Stimulated activated CD8-positive, alpha-beta memory T cell treated with anti-CD3 and anti-CD28 coated beads, Interleukin-7, amount 100 ng/mL, for 48 hours (primary cell): ENCODE results near the gene LRTM2.
"Not testable (repeated sequence)": the region's sequence is repeated elsewhere in the genome, so short reads cannot be mapped to it uniquely, and the experiment has no call there.

ENCODE experiments used
- DNase-seq, 2 donors: peaks; one replicate each; pipeline ENCODE4 v3.0.0-alpha.2; 2020; ENCODE audit warnings: low read depth in 1 of 2; ENCODE audit errors: extremely low read depth in 1 of 2

LRTM2 gene

DNA sequence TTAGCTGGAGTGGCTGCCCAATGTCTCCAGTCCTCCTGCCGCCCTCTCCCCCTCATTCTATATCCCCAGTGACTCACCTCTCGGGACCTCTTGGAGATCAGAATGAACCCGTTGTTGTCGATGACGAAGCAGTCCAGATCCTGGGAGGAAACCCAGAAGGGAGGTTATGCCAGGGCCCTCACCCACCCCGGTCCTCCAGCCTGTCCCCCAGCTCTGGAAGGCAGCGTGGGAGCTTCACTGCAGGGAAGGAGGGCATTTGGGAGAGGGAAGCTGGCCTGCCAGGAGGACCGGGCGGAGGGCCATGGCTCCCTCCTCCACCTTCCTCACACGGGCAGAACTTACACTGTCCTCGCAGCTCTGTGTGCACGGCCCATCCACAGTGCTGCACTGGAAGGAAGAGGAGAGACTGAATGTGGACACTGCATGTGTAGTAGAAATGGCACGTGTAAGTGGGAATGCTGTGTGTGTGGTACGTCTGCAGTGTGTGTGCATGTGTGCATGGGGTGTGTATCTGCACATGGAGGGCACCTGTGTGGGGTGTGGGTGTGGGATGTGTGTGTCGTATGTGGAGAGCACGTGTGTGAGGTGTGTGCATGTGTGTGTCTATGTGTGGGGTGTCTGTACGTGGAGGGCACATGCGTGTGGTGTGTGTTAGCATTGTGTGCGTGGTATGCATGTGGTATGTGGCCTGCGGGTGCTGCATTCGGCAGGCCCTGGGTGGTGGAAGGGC, 10.0 kb upstream of the LRTM2 start:
- DNase-seq = no peak

DNA sequence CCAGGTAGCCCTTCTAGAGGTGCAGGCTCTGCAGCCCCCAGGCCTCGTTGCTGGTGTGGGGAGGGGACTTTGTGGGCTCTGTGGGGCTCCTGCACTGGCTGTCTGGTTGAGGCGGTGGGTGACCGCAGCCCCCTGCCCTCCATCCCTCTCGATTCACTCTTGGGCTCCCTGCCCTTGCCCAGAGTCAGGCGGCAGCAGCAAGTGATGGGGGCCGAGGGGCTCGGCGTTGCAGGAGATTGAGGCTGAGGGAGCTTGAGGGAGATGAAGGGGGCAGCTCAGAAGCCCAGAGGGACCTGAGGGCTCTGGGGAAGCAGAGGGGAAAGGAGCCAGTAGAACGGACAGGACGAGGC, 9.5 kb upstream of the LRTM2 start:
- no peak for DNase-seq

DNA sequence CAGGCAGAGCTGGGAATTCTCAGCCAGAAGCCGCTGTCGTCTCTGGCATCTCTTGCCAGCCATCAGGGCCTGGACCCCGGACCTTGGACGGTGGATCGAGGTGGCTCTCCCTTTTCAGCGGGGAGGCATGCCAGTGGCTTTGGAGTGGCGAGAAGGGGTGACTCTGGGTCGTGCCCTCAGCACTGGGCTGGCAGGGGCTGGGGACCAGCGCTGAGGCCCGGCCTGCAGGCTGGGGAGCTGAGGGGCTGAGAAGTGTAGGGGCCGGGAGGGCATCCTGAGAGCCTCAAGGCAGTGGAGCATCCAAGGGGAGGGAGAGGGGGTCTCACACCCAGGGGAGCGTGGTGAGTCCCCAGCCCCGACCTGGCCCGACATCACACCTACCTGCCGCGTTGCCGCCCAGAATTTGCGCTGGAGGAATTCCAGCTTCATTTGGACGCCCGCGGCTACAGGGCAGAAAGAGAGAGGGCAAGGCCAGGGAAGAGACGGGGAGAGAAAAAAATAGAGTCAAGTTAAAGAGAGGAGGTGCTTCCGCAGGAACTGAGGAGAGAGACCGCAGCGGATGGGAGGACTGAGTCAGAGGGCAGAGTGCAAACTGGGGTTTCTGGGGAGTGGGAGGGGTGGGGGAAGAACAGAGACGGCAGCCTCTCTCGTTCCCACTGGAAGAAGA, 9.0 kb upstream of the LRTM2 start:
- DNase-seq = peak in 1 of 2 donors; percentile 45

DNA sequence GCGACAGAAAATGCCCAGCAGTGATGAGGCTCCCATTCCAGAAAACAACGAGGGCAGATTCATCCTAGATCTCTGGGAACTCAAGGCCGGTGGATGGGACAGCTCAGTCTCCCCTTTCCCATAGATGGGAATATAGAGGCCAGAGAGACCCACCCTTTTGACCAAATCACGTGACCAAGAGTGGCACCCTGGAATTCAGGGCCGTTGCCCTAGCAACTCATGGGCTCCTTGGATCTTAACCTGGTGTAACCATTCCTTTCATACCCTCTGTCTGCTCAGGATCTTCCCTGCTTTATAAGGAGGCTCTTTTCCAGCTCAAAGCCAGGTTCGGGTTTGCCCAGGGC, 8.4 kb upstream of the LRTM2 start:
- DNase-seq = no peak

DNA sequence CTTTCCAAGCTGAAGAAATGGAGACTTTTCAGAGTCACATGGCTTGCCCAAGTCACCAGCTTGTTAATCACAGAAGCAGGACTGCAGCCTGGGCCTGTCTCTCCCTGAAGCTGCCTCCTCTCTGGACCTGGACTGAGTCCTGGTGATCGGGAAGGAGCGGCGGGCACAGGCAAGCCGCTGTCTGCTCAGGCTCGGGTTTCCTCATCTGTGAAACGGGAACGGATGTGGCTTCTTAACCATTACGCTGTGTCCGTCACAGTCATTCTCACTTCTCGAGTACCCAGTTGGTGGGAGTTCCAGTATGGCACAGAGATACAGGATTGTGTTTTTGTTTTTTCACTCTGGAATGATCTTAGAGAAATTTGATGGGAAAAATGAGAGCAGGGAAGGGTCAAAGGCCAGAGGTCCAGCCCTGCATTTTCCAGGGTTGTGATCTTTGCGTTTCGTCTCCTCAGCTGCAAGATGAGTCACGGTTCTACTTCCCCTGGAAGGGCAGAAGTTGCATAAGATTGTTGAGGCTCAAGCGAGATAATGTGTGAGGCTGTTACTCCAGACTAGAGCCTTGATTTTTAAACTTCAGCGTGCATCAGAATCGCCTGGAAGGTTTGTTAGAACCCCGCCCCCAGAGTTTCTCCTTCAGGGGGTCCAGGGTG, 7.6 kb upstream of the LRTM2 start:
- DNase-seq = no peak

DNA sequence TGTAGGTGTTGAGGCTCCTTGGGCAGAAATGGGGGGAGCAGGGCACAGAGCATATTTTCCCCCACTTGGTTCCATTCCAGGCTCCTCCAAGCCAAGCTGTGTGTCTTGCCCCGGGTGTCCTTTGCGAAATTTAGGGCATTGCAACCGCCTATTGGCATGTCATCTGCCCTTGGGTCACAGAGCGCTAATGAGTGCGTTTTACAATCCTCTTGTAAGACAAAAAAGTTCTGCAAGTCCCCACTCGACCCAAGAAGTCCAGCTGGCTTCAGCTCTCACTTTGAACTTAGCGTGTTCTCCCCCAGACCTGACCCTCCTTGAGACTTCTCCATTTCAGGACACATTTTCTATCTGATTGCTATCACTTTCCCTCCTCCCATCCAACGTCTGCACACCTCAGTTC, 6.1 kb upstream of the LRTM2 start:
- no peak for DNase-seq

DNA sequence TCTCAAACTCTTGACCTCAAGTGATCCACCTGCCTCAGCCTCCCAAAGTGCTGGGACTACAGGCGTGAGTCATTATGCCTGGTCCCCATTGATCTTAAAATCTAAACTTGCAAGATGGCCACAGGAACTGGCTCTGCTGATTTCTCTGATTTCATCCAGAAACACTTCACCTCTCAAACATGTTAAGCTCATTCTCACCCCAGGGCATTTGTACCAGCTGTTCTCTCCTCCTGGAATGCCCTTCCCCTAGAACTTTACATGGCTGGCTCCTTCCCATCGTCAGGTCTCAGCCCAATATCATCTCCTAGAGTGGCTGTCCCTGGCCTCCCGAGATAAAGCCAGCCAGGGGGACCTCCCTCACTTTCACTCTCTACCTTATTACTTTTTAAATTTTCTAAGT, 5.3 kb upstream of the LRTM2 start:
- DNase-seq = no peak

DNA sequence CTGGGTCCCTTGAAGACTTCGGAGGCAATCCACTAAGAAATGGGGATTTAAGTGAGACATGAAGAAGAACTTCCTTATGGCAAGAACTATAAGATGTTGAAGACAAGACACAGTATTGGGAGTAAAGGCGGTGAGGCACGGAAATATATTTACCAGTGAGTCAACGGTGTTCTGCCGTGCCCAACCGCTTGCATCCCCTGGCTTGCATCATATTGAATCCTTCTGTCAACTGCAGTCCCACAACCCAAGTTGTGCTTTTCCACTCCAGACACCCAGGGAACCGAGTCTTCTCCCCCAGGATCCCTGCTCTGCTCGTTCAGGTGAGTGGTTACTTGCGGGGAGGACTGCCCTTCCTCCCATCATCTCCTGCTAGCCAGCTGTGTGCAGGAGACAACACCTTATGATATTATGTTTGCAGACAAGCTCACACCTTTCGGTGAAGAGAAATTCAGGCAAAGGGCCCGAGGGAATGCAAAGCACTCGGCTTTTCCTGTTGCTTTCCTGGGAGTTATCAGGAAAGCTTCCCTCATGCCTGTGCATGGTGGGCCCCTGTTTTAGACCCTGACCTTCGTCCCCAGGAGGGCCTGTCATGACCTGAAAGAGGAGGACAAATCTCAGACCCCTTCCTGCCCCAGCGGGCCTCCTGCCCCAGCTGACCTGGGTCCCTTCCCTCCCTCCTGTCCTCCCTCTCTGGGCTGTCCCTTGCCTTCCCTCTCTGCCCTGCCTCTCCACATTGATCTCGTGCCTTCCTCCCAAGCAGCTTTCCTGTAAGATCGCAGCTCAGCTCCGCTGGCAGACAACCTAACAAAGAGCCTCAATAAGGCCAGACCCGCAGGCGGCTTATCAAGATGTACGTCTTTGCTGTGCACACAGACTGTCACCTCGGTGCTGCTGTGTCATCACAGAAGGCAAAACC, 4.3 kb upstream of the LRTM2 start:
- DNase-seq = no peak

DNA sequence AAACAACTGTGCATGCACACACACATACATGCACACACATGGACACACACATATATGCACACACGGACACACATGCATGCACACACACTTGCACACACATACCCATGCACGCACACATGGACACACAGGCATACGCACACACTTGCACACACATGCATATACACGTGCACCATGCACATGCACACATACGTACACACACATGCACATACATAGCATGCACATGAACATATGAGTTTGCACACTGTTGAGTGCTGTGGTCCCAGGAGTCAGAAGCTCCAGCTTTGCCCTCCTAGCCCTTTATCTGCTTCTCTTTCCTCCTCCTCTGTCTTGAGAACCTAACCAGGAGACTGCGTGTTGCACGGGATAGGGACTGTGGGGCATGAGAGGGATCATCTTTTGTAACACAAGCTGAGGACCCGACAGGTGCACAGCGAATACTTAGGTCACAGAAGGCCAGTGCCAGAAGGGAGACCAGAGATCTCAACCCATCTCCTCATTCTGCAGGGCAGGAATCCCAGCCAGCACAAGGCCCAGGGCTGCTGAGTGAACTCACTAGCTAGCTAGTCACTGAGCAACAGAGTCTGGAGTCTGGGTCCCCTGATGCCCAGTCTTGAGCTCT, 3.5 kb upstream of the LRTM2 start:
- DNase-seq = no peak

DNA sequence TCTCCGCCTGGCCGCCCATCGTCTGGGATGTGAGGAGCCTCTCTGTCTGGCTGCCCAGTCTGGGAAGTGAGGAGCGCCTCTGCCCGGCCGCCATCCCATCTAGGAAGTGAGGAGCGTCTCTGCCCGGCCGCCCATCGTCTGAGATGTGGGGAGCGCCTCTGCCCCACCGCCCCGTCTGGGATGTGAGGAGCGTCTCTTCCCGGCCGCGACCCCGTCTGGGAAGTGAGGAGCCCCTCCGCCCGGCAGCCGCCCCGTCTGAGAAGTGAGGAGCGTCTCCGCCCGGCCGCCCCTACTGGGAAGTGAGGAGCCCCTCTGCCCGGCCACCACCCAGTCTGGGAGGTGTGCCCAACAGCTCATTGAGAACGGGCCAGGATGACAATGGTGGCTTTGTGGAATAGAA, 2.4 kb upstream of the LRTM2 start:
- not testable (repeated sequence) for DNase-seq

DNA sequence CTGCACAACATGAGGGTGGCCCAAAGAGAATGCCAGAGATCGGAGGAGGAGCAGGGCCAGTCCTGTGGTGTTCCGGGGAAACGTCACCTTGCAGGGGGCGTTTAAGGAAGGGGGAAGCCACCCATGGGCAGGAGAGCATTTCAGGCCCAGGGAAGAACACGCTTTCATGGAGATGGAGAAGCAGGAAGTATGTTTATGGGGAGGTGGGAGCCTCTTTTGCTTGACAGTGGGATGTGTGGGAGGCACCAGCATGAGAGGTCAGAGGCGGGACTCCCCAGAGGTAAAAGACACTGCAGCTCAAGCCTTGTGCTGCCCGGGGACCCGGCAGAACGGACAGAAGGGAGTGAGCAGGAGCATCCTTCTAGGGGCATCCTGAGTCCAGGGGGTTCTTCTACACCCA, 1.3 kb upstream of the LRTM2 start:
- DNase-seq = no peak

DNA sequence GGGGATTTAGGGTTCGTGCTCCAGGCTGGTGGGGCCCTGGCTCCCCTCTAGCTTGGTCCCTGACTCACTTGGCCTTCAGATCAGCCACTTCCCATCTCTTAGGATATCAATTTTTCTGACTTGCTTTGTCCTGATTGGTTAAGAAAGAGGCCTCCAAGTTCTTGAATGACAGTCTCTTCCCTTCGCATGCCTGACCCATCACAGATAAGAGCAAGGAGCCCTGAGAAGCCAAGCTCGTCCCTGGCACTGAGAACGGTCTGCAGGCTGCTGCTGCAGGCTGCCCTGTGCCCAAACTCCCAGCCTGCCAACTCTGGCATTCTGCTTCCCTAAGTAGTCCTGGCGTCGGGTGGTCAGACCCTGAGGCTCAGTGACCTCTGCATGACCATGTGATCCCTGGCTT, 794 bp upstream of the LRTM2 start:
- no peak for DNase-seq

DNA sequence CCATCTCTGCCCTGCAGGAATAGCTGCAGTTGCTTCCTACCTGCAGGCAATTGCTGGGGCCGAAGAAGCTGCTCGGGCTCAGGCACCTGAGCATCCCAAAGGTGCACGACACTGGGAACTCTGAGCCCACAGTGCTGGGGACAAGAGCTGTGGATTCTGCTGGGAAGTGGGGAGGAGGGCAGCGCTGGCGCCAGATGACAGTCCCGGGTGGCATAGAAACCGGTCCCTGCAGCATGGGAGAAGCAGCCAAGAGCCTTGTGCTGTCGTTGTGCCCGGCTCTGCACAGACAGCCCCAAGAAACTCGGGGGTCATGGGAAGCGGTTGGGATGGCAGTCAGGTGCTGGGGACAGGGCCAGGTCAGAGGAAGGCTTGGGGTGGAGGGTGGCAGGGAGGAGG, 529 bp downstream of the LRTM2 start:
- no peak for DNase-seq

DNA sequence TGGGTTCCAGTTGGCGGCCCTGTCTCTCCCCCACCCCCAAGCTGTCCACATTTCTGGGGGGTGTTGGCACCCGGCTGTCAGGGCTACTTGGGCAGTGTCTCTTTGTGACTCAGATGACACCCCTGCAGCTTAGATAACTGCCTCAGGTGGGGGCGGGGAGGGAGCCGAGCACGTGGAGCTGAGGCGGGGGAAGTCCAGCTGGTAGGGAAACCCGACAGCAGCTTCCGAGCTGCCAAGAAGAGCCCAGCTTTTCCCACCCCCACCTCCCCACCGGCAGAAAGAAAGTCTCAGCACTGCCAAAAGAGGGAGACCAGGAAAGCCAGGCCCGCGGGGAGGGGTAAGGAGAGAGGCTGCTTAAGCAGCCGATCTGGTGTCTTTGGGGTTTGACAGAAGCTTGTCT, 1.4 kb downstream of the LRTM2 start:
- no peak for DNase-seq

DNA sequence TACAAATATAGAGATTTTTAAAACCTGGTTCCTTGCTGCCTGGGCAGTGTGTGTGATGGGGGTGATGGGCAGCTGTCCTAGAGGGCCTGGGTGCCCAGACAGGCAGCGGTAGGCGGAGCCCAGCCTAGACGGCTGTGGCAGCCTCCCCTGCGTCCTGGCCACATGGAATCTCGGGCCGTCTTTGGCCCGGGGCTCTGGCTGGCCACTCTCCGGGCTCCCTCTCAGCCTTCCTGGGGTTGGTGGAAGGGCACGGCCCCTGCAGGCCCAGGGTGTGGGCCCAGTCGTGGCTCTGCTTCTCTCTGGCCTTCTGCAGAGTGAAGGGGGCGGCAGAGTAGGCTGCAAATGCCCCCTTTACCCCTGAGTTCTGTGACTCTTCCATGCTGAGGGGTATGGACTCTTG, 2.3 kb downstream of the LRTM2 start:
- no peak for DNase-seq

DNA sequence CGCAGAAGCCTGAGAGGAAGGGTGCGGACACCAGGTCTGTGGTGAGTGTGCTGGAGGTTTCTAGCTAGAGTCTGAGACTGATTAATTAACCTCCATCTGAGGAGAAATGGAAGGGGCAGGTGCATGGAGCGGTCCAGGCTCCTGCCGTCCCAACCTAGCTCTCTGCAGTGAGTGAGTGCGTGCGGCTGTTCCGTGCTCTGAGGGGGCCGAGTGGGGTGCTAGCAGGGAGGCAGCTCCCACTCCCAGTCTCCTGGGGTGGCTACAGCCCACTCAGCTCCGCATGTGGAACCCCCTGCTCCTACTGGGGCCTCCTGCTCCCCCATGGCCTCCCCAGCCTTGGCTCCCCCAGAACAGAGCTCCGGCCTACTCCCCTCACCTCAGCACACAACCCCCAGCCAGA, 2.9 kb downstream of the LRTM2 start:
- DNase-seq = no peak

DNA sequence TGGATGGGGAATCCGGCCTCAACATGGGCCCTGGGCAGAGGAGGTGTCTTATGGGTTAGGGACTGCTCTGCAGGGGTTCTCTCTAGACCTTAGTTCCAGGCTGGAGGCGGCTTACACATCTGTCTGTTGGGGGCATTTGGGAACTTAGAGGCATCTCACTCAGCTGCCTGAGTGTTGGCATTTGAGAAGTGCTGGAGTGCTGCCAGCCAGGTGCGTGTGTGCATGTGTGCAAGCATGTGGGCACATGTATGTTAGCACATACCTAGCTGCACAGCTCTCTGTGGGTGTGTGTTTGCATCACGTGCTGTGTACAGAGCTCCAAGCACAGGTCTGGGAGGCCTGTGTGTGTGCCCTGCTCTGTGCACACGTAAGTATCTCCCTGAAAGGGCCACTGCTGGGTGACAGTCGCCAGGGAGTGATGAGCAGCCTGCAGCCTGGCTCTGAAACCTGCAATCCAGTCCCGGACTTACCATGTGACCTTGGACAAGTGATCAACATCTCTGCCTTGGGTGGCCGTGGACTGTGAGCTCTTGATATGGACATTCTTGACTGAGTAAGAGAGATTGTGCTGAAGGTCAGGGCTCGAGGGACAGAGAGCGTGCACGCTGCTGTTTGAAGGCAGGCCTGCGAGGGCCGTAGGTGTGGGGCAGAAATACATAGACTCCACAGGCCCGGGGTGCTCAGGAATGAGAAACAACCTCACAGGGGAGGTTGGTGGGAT, 5.2 kb downstream of the LRTM2 start:
- no peak for DNase-seq

DNA sequence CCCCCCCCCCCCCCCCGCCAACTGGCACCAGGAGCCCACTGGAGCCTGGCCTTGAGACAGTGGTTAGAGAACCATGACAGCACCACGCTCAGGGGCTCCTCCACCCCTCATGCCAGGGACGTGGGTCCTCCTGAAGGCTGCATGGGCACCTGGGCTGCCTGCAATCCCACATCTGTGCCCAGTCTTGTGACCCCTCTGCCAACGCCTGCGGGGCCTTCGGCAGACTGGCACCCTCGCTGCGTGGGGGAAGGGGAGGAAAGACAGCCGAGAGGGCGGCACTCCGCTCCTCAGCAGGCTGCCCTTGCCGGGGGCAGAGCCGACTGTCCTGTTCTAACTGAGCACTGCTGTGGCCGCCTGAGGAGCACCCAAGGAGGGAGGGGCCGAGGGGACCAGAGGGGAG, 6.0 kb downstream of the LRTM2 start:
- DNase-seq = no peak

DNA sequence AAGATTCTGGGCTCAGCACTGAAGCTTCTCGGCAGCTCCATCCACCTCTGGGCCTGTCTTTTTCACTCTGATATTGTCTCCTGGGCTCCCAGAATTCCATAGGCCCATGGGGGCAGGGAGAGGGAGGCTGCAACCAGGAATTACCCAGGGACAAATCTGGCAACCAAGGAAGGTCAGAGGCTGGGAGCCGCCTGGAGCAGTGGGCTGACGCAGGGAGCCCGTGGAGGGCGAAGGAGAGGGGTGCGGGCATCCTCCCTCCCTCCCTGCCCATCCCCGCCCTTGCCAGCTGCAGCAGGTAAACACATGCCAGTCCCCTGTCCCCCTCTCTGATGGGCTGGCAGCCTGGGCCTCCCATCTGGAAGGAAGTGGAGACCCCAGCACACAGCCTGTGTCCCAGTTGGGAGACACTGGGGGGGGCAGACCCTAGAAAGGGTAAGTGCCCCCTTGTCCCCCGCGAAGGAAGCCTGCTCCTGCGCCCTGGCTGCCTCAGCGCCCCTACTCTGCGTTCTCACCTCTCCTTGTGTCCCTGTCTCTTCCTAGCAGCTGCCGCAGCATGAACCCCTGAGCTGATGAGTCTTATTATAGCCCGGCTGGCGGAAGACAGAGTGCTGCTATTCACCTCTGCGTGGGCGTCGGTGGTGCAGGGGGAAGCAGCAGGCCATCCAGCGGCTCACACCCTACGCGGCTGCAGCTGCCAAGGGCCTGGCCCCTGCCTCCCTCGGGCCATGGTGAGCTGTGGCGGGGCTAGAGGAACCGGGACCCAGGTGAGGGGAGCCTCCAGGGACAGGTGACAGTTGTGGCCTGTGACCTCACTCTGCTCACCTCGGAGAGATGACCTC, 6.7 kb downstream of the LRTM2 start:
- no peak for DNase-seq
